ENCODE measurements around the gene SOX18.

GRCh38 chr20:64083378-64083803, 34.0 kb upstream of the SOX18 start:
- TF ChIP-seq CTCF (IDR thresholded peaks at IDR 0.05): peak in 4 of 7 experiments; percentile 17 to 62 (median 52)
- no peak for TF ChIP-seq POLR2A (IDR thresholded peaks at IDR 0.05)
